ENCODE data around the gene ATG7.

ATG7 gene

GRCh38 chr3:11563159-11563864 is 291.1 kb downstream of the ATG7 start:
- Histone ChIP-seq H3K27me3 (ENCODE audit: low read depth) (no peaks in the 10 kb centered on the region), H3K4me1 (no peaks in the 10 kb centered on the region), H3K36me3 (replicated peaks) (no peaks in the 10 kb centered on the region; the same call in none of the 2 replicates), H3K9me3 (no peaks in the 10 kb centered on the region), H3K4me3 (no peak overlapping the region)
- no peak for DNase-seq (ENCODE audit: low spot score in 2 of 2)
- in situ Hi-C loops (cut with MboI; ENCODE audit: low sequenced_read_pairs): no loop called here

- H3K4me1 ChIP-seq: no peaks in the 10 kb centered on the region
- no peaks in the 10 kb centered on the region; the same call in none of the 2 replicates for H3K36me3 ChIP-seq (replicated peaks)
- in situ Hi-C loops (cut with MboI; ENCODE audit: low sequenced_read_pairs): no loop called here
Observed at GRCh38 chr3:11563865-11564185, 291.6 kb downstream of the ATG7 start.

GRCh38 chr3:11564577-11565001 is 292.4 kb downstream of the ATG7 start:
- Histone ChIP-seq H3K9me3 (no peaks in the 10 kb centered on the region), H3K4me3 (no peak overlapping the region), H3K36me3 (replicated peaks) (no peaks in the 10 kb centered on the region; the same call in none of the 2 replicates), H3K4me1 (no peaks in the 10 kb centered on the region), H3K27me3 (ENCODE audit: low read depth) (no peaks in the 10 kb centered on the region)
- in situ Hi-C loops (cut with MboI; ENCODE audit: low sequenced_read_pairs): no loop called here
- no peak for DNase-seq (ENCODE audit: low spot score in 2 of 2)

More at GRCh38 chr3:11563865-11564185, 291.6 kb downstream of the ATG7 start:
- no peak for DNase-seq (ENCODE audit: low spot score in 2 of 2)
- Histone ChIP-seq H3K4me3 (no peak overlapping the region), H3K9me3 (no peaks in the 10 kb centered on the region), H3K27me3 (ENCODE audit: low read depth) (no peaks in the 10 kb centered on the region)

GRCh38 chr3:11565072-11565471 is 292.9 kb downstream of the ATG7 start:
- no peak overlapping the region for H3K4me3 ChIP-seq
- H3K4me1 ChIP-seq: no peaks in the 10 kb centered on the region
- no peaks in the 10 kb centered on the region for H3K27me3 ChIP-seq (ENCODE audit: low read depth)
- DNase-seq (ENCODE audit: low spot score in 2 of 2): no peak
- H3K9me3 ChIP-seq: no peaks in the 10 kb centered on the region
- no peaks in the 10 kb centered on the region; the same call in none of the 2 replicates for H3K36me3 ChIP-seq (replicated peaks)
- in situ Hi-C loops (cut with MboI; ENCODE audit: low sequenced_read_pairs): no loop called here

GRCh38 chr3:11565492-11565891 is 293.3 kb downstream of the ATG7 start:
- no peaks in the 10 kb centered on the region; the same call in none of the 2 replicates for H3K36me3 ChIP-seq (replicated peaks)
- no peak overlapping the region for H3K4me3 ChIP-seq
- H3K9me3 ChIP-seq: no peaks in the 10 kb centered on the region
- H3K27me3 ChIP-seq (ENCODE audit: low read depth): no peaks in the 10 kb centered on the region
- no peaks in the 10 kb centered on the region for H3K4me1 ChIP-seq
- DNase-seq (ENCODE audit: low spot score in 2 of 2): no peak
- in situ Hi-C loops (cut with MboI; ENCODE audit: low sequenced_read_pairs): no loop called here

GRCh38 chr3:11565932-11566331 is 293.7 kb downstream of the ATG7 start:
- H3K36me3 ChIP-seq (replicated peaks): no peaks in the 10 kb centered on the region; the same call in none of the 2 replicates

GRCh38 chr3:11566478-11566877 is 294.3 kb downstream of the ATG7 start:
- in situ Hi-C loops (cut with MboI; ENCODE audit: low sequenced_read_pairs): no loop called here
- Histone ChIP-seq H3K4me3 (no peak overlapping the region), H3K9me3 (no peaks in the 10 kb centered on the region), H3K27me3 (ENCODE audit: low read depth) (no peaks in the 10 kb centered on the region), H3K4me1 (no peaks in the 10 kb centered on the region), H3K36me3 (replicated peaks) (no peaks in the 10 kb centered on the region; the same call in none of the 2 replicates)
- DNase-seq (ENCODE audit: low spot score in 2 of 2): no peak

More at GRCh38 chr3:11565932-11566331, 293.7 kb downstream of the ATG7 start:
- no peak for DNase-seq (ENCODE audit: low spot score in 2 of 2)
- H3K4me1 ChIP-seq: no peaks in the 10 kb centered on the region
- no peak overlapping the region for H3K4me3 ChIP-seq
- H3K27me3 ChIP-seq (ENCODE audit: low read depth): no peaks in the 10 kb centered on the region
- in situ Hi-C loops (cut with MboI; ENCODE audit: low sequenced_read_pairs): no loop called here
- H3K9me3 ChIP-seq: no peaks in the 10 kb centered on the region

- Histone ChIP-seq H3K4me1 (no peaks in the 10 kb centered on the region), H3K36me3 (replicated peaks) (no peaks in the 10 kb centered on the region; the same call in none of the 2 replicates)
Observed at GRCh38 chr3:11566916-11567315, 294.7 kb downstream of the ATG7 start.

GRCh38 chr3:11567516-11568467 is 295.6 kb downstream of the ATG7 start:
- no peaks in the 10 kb centered on the region for H3K4me1 ChIP-seq
- H3K27me3 ChIP-seq (ENCODE audit: low read depth): no peaks in the 10 kb centered on the region
- no peak overlapping the region for H3K4me3 ChIP-seq
- in situ Hi-C loops (cut with MboI; ENCODE audit: low sequenced_read_pairs): no loop called here
- no peaks in the 10 kb centered on the region; the same call in none of the 2 replicates for H3K36me3 ChIP-seq (replicated peaks)
- H3K9me3 ChIP-seq: no peaks in the 10 kb centered on the region
- DNase-seq (ENCODE audit: low spot score in 2 of 2): no peak

More at GRCh38 chr3:11566916-11567315, 294.7 kb downstream of the ATG7 start:
- H3K9me3 ChIP-seq: no peaks in the 10 kb centered on the region
- DNase-seq (ENCODE audit: low spot score in 2 of 2): no peak
- in situ Hi-C loops (cut with MboI; ENCODE audit: low sequenced_read_pairs): no loop called here
- no peaks in the 10 kb centered on the region for H3K27me3 ChIP-seq (ENCODE audit: low read depth)
- no peak overlapping the region for H3K4me3 ChIP-seq

GRCh38 chr3:11568503-11569155 is 296.4 kb downstream of the ATG7 start:
- in situ Hi-C loops (cut with MboI; ENCODE audit: low sequenced_read_pairs): no loop called here
- Histone ChIP-seq H3K36me3 (replicated peaks) (no peaks in the 10 kb centered on the region; the same call in 1 of the 2 replicates), H3K27me3 (ENCODE audit: low read depth) (no peaks in the 10 kb centered on the region), H3K4me3 (no peak overlapping the region), H3K4me1 (no peaks in the 10 kb centered on the region), H3K9me3 (no peaks in the 10 kb centered on the region)
- DNase-seq (ENCODE audit: low spot score in 2 of 2): no peak

GRCh38 chr3:11569156-11569741 is 297.1 kb downstream of the ATG7 start:
- H3K36me3 ChIP-seq (replicated peaks): no peaks in the 10 kb centered on the region; the same call in 1 of the 2 replicates
- no peak for DNase-seq (ENCODE audit: low spot score in 2 of 2)
- H3K9me3 ChIP-seq: no peaks in the 10 kb centered on the region
- no peaks in the 10 kb centered on the region for H3K27me3 ChIP-seq (ENCODE audit: low read depth)
- no peaks in the 10 kb centered on the region for H3K4me1 ChIP-seq
- in situ Hi-C loops (cut with MboI; ENCODE audit: low sequenced_read_pairs): no loop called here
- no peak overlapping the region for H3K4me3 ChIP-seq

- in situ Hi-C loops (cut with MboI; ENCODE audit: low sequenced_read_pairs): no loop called here
- DNase-seq (ENCODE audit: low spot score in 2 of 2): no peak
- Histone ChIP-seq H3K36me3 (replicated peaks) (no peaks in the 10 kb centered on the region; the same call in 1 of the 2 replicates), H3K4me3 (no peak overlapping the region), H3K27me3 (ENCODE audit: low read depth) (no peaks in the 10 kb centered on the region), H3K9me3 (no peaks in the 10 kb centered on the region), H3K4me1 (no peaks in the 10 kb centered on the region)
Observed at GRCh38 chr3:11570251-11570650, 298.1 kb downstream of the ATG7 start.

- Histone ChIP-seq H3K4me3 (no peak overlapping the region), H3K27me3 (ENCODE audit: low read depth) (no peaks in the 10 kb centered on the region), H3K9me3 (no peaks in the 10 kb centered on the region), H3K36me3 (replicated peaks) (no peaks in the 10 kb centered on the region; the same call in 1 of the 2 replicates), H3K4me1 (no peaks in the 10 kb centered on the region)
- in situ Hi-C loops (cut with MboI; ENCODE audit: low sequenced_read_pairs): no loop called here
- DNase-seq (ENCODE audit: low spot score in 2 of 2): no peak
Observed at GRCh38 chr3:11570789-11571495, 298.7 kb downstream of the ATG7 start.
